B cell (primary cell): ENCODE data around the gene YPEL3. TPM values are rescaled to one million over a fixed set of nuclear protein-coding genes. Genes with fewer than 3 reads are reported as not detected.

ENCODE experiments used
- ATAC-seq: fragments of 200-7000 bp; cut with Tn5 transposase; one replicate; pipeline ENCODE4 v1.10.0; 2021; ENCODE audit warnings: low read depth, mild to moderate bottlenecking, moderate number of reproducible peaks, moderate library complexity
- CTCF ChIA-PET: fragments of 350-600 bp; sonication (Branson Sonifier 250); formaldehyde crosslinking; loops from one replicate; lab custom pipeline; 2021; ENCODE audit warnings: antibody characterized with exemption, inconsistent platforms; lab: Charles Lee
- POLR2A ChIA-PET: fragments of 350-600 bp; sonication (Branson Sonifier 250); formaldehyde crosslinking; loops from one replicate; lab custom pipeline; 2021; ENCODE audit warnings: antibody characterized with exemption; lab: Charles Lee
- DNase-seq: peaks from one replicate; pipeline ENCODE4 v3.0.0; 2013
- H2AFZ ChIP-seq: 2 replicates; pipeline ENCODE4 v1.6.1; 2012; ENCODE audit warnings: mild to moderate bottlenecking, low read depth, low read length; ENCODE audit not compliant: insufficient read depth, poor library complexity, severe bottlenecking
- H3K27ac ChIP-seq, 2 donors: 1 replicate in 1 of 2; 2 replicates in 1 of 2; pipeline ENCODE4 v1.5.1; 2012 to 2013; ENCODE audit warnings: low read length in 2 of 2, mild to moderate bottlenecking in 2 of 2, moderate library complexity in 1 of 2
- H3K27me3 ChIP-seq, 4 experiments: fragments of 200-600 bp in 1 of 4; sonication (generic) in 1 of 4; replicated peaks in 1 of 4; 1 replicate in 2 of 4; 2 replicates in 2 of 4; pipeline versions ENCODE4 v1.6.1 to v1.7.0; 2013 to 2016; ENCODE audit warnings: low read length in 3 of 4, mild to moderate bottlenecking in 2 of 4, mixed read lengths in 1 of 4, moderate library complexity in 1 of 4; ENCODE audit not compliant: insufficient read depth in 4 of 4, control insufficient read depth in 3 of 4; ENCODE audit errors: control extremely low read depth in 1 of 4
- H3K36me3 ChIP-seq, 2 experiments: replicated peaks in 1 of 2; 1 replicate in 1 of 2; 2 replicates in 1 of 2; pipeline versions ENCODE4 v1.6.1 to v1.7.1; 2013; ENCODE audit warnings: low read length in 1 of 2; ENCODE audit not compliant: insufficient read depth in 2 of 2, control insufficient read depth in 1 of 2; ENCODE audit errors: control extremely low read depth in 1 of 2, extremely low read depth in 1 of 2
- H3K4me1 ChIP-seq, 2 donors: fragments of 200-600 bp in 1 of 2; sonication (generic) in 1 of 2; 1 replicate in 1 of 2; 2 replicates in 1 of 2; pipeline versions ENCODE4 v1.5.1 to v1.6.1; 2013 to 2017; ENCODE audit warnings: low read length in 2 of 2; ENCODE audit not compliant: control insufficient read depth in 2 of 2, insufficient read depth in 2 of 2
- H3K4me2 ChIP-seq: replicated peaks from 2 replicates; pipeline ENCODE3; 2012; ENCODE audit warnings: mild to moderate bottlenecking, low read depth, low read length; ENCODE audit not compliant: poor library complexity, severe bottlenecking
- H3K4me3 ChIP-seq, 5 experiments: fragments of 200-600 bp in 1 of 5; sonication (generic) in 1 of 5; 1 replicate in 3 of 5; 2 replicates in 2 of 5; pipeline versions ENCODE4 v1.5.1 to v1.7.0; 2011 to 2016; ENCODE audit warnings: low read length in 4 of 5, mild to moderate bottlenecking in 4 of 5, low read depth in 2 of 5, control low read depth in 1 of 5, moderate library complexity in 1 of 5; ENCODE audit not compliant: insufficient read depth in 1 of 5; ENCODE audit errors: control extremely low read depth in 1 of 5, extremely low read depth in 1 of 5
- H3K79me2 ChIP-seq: fragments of 200-600 bp; sonication (generic); one replicate; pipeline ENCODE4 v1.6.0; 2016; ENCODE audit warnings: low read length; ENCODE audit not compliant: control insufficient read depth, insufficient read depth
- H3K9ac ChIP-seq: fragments of 200-600 bp; sonication (generic); 2 replicates; pipeline ENCODE4 v1.6.1; 2017; ENCODE audit warnings: mild to moderate bottlenecking, low read length, moderate library complexity
- H3K9me3 ChIP-seq, 3 donors: one replicate each; pipeline versions ENCODE4 v1.6.1 to v1.7.1; 2013; ENCODE audit warnings: low read length in 2 of 3; ENCODE audit not compliant: control insufficient read depth in 2 of 3, insufficient read depth in 1 of 3; ENCODE audit errors: control extremely low read depth in 1 of 3
- H4K20me1 ChIP-seq: 2 replicates; pipeline ENCODE4 v1.6.0; 2012; ENCODE audit warnings: mild to moderate bottlenecking, low read length; ENCODE audit not compliant: insufficient read depth, control insufficient read depth, poor library complexity, severe bottlenecking
- H3K27ac Mint-ChIP-seq: one replicate; pipeline ENCODE4 v1.8.0; 2021; ENCODE audit warnings: mixed read lengths
- H3K27me3 Mint-ChIP-seq: one replicate; pipeline ENCODE4 v1.8.0; 2021; ENCODE audit warnings: mixed read lengths
- H3K4me1 Mint-ChIP-seq: one replicate; pipeline ENCODE4 v1.8.0; 2021; ENCODE audit warnings: mixed read lengths
- H3K4me3 Mint-ChIP-seq: one replicate; pipeline ENCODE4 v1.8.0; 2021; ENCODE audit warnings: mixed read lengths
- H3K9me3 Mint-ChIP-seq: one replicate; pipeline ENCODE4 v1.8.0; 2022; ENCODE audit warnings: mixed read lengths; ENCODE audit not compliant: insufficient read depth
- CTCF ChIP-seq: fragments of 200-600 bp; IDR thresholded peaks from one replicate; pipeline ENCODE4 v1.8.0; 2022; ENCODE audit warnings: antibody characterized with exemption, mild to moderate bottlenecking
- EZH2 ChIP-seq: IDR thresholded peaks from 2 replicates; pipeline ENCODE4 v1.6.1; 2012; ENCODE audit warnings: borderline replicate concordance, low read depth, mild to moderate bottlenecking, moderate library complexity, low read length; ENCODE audit not compliant: insufficient read depth, poor library complexity, severe bottlenecking
- WGBS: methylation state at CpG from one replicate; pipeline ENCODE4 v1.1.5; 2013; ENCODE audit warnings: missing lambda C conversion rate; ENCODE audit not compliant: insufficient coverage; 5-methylcytosine and 5-hydroxymethylcytosine counted together
- intact Hi-C: fragments of 100-400 bp; cut with micrococcal nuclease; formaldehyde crosslinking; loops from one replicate; pipeline ENCODE4 v1.10.0; 2022
- polyA plus RNA-seq: library from polyadenylated mRNA; depleted of rRNA; stranded (reverse); fragments of >200 nt; gene quantifications from 2 replicates; pipeline ENCODE4 v1.2.3, GENCODE V29; 2012
- total RNA-seq, 2 donors: library from RNA; stranded (reverse); fragments of 120-200 nt in 1 of 2; gene quantifications; 1 replicate in 1 of 2; 2 replicates in 1 of 2; pipeline versions ENCODE4 v1.2.3 to v1.2.4, GENCODE V29; 2013 to 2022

The YPEL3 gene
- total and polyA plus RNA-seq, 2 donors (not counting 1 experiment from before 2014, with no cell fraction given) = 314 to 414 TPM

GRCh38 chr16:30065102-30065942 lies 30.7 kb downstream of the YPEL3 start, which contains the start of gene ALDOA:
Gene ALDOA, plus strand, starts transcription at chr16:30065760. Its CDS starts 1,138 bp downstream, at chr16:30066898.
- no peaks in the 10 kb centered on the region for H3K27me3 ChIP-seq
- peak within 1 kb of the TSS; percentile 96 for H2AFZ ChIP-seq
- H3K79me2 ChIP-seq = peaks cover 57% of the 10 kb centered on the region
- Mint-ChIP-seq H3K4me3 (peak within 1 kb of the TSS; percentile 100), H3K27me3 (no peaks in the 10 kb centered on the region), H3K4me1 (peaks cover 31% of the 10 kb centered on the region), H3K27ac (peak within 1 kb of the TSS; percentile 99), H3K9me3 (no peaks in the 10 kb centered on the region)
- CTCF ChIA-PET = interaction anchor here (0.5 to 2.0 kb wide), 15 partner anchors 11 to 564 kb away, joined by 3 to 28 read pairs (median 3); partner anchors contain the start of genes GDPD3, TBX6 and YPEL3
- no peaks in the 10 kb centered on the region for H3K9me3 ChIP-seq
- peak; percentile 83 for ATAC-seq
- TF ChIP-seq CTCF = no peak
- TF ChIP-seq EZH2 = no peak
- peak within 1 kb of the TSS; percentile 73 for H3K9ac ChIP-seq
- under 1% methylated on average over 96 of the region's 99 CpGs for WGBS
- intact Hi-C loops = loop anchor here (1.0 to 10.0 kb wide), 10 partner anchors 10 to 629 kb away; partner anchors contain the start of genes FBRS, HIRIP3, MAPK3 and MYL11
- DNase-seq = peak; percentile 97
- POLR2A ChIA-PET = interaction anchor here (0.5 to 3.0 kb wide), 18 partner anchors 10 to 1141 kb away, joined by 3 to 61 read pairs (median 4); partner anchors contain the start of genes CORO1A, DCTPP1, TBC1D10B and TBX6
- H3K27ac ChIP-seq = peak within 1 kb of the TSS; percentile 82 to 88
- peak within 1 kb of the TSS; percentile 95 for H3K4me2 ChIP-seq
- peaks cover 42% of the 10 kb centered on the region for H4K20me1 ChIP-seq
- H3K4me1 ChIP-seq = peaks cover 16 to 42% of the 10 kb centered on the region in 2 donors
- peaks cover 10 to 33% of the 10 kb centered on the region in 2 experiments for H3K36me3 ChIP-seq
- H3K4me3 ChIP-seq = peak within 1 kb of the TSS; percentile 73 to 96 (median 87)
